ENCODE results near the gene SNAPC2. TPM values are rescaled to one million over a fixed set of nuclear protein-coding genes. Genes with fewer than 3 reads are reported as not detected.

The SNAPC2 gene
- total and polyA plus RNA-seq, 2 experiments from 2014 or later, result 33.7 to 47.2 TPM

GRCh38 chr19:7872306-7873204 lies 47.6 kb upstream of the SNAPC2 start:
- TF ChIP-seq EZH2 (IDR thresholded peaks at IDR 0.05; ENCODE audit: insufficient read depth, poor library complexity, severe bottlenecking), result no peak
- TF ChIP-seq EZH2phosphoT487 (IDR thresholded peaks at IDR 0.05; ENCODE audit: insufficient read depth, low read depth), result no peak
- no peak for DNase-seq
- Histone ChIP-seq H3K9ac (no peak overlapping the region), H3K4me2 (ENCODE audit: unreplicated experiment) (peak overlapping the region; percentile 39), H3K4me3 (no peak overlapping the region), H3K9me3 (ENCODE audit: low read depth) (no peaks in the 10 kb centered on the region), H3K27me3 (replicated peaks; ENCODE audit: insufficient read depth) (peaks cover 22% of the 10 kb centered on the region), H3K27ac (no peak overlapping the region), H3K4me1 (ENCODE audit: insufficient read depth) (no peaks in the 10 kb centered on the region; the same call in 1 of the 2 replicates), H4K20me1 (ENCODE audit: insufficient read depth) (no peaks in the 10 kb centered on the region), H3K36me3 (ENCODE audit: low read depth) (no peaks in the 10 kb centered on the region), H3K79me2 (ENCODE audit: insufficient read depth) (no peaks in the 10 kb centered on the region), H3K9me2 (ENCODE audit: insufficient read depth) (no peaks in the 10 kb centered on the region), H3F3A (ENCODE audit: insufficient read depth) (peaks cover 14% of the 10 kb centered on the region), H2AFZ (no peak overlapping the region)
- WGBS, 2 experiments (ENCODE audit: low coverage in 1 of 2, low lambda C conversion rate in 2 of 2, missing lambda C conversion rate in 2 of 2), result 39 to 65% methylated on average over 24 to 46 of the region's 47 CpGs
- in situ Hi-C loops (cut with MboI), result no loop called here

GRCh38 chr19:7873304-7874075 lies 46.6 kb upstream of the SNAPC2 start:
- Histone ChIP-seq H3K4me3 (no peak overlapping the region), H3K9me2 (ENCODE audit: insufficient read depth) (no peaks in the 10 kb centered on the region), H3K27ac (no peak overlapping the region), H4K20me1 (ENCODE audit: insufficient read depth) (no peaks in the 10 kb centered on the region), H3K4me1 (ENCODE audit: insufficient read depth) (no peaks in the 10 kb centered on the region; the same call in 1 of the 2 replicates), H2AFZ (no peak overlapping the region), H3K9me3 (ENCODE audit: low read depth) (no peaks in the 10 kb centered on the region), H3K79me2 (ENCODE audit: insufficient read depth) (no peaks in the 10 kb centered on the region), H3K9ac (no peak overlapping the region), H3K36me3 (ENCODE audit: low read depth) (no peaks in the 10 kb centered on the region), H3K27me3 (replicated peaks; ENCODE audit: insufficient read depth) (peaks cover 22% of the 10 kb centered on the region), H3K4me2 (ENCODE audit: unreplicated experiment) (no peak overlapping the region), H3F3A (ENCODE audit: insufficient read depth) (peaks cover 14% of the 10 kb centered on the region)
- 4 to 8% methylated on average over 24 to 40 of the region's 53 CpGs for WGBS, 2 experiments (ENCODE audit: low coverage in 1 of 2, low lambda C conversion rate in 2 of 2, missing lambda C conversion rate in 2 of 2)
- no peak for DNase-seq
- in situ Hi-C loops (cut with MboI), result no loop called here
- TF ChIP-seq EZH2phosphoT487 (IDR thresholded peaks at IDR 0.05; ENCODE audit: insufficient read depth, low read depth) (no peak), EZH2 (IDR thresholded peaks at IDR 0.05; ENCODE audit: insufficient read depth, poor library complexity, severe bottlenecking) (peak; percentile 88)

- no peaks in the 10 kb centered on the region for H3K36me3 ChIP-seq (ENCODE audit: low read depth)
- no peaks in the 10 kb centered on the region; the same call in 1 of the 2 replicates for H3K4me1 ChIP-seq (ENCODE audit: insufficient read depth)
- H2AFZ ChIP-seq, result no peak within 1 kb of the TSS
- H3K9me2 ChIP-seq (ENCODE audit: insufficient read depth), result no peaks in the 10 kb centered on the region
- no peaks in the 10 kb centered on the region for H4K20me1 ChIP-seq (ENCODE audit: insufficient read depth)
- no peaks in the 10 kb centered on the region for H3K9me3 ChIP-seq (ENCODE audit: low read depth)
- H3K79me2 ChIP-seq (ENCODE audit: insufficient read depth), result no peaks in the 10 kb centered on the region
- no peak for DNase-seq
- H3K4me2 ChIP-seq (ENCODE audit: unreplicated experiment), result no peak within 1 kb of the TSS
- WGBS, 2 experiments (ENCODE audit: low coverage in 1 of 2, low lambda C conversion rate in 2 of 2, missing lambda C conversion rate in 2 of 2), result 10 to 15% methylated on average over 21 to 78 of the region's 88 CpGs
- H3K4me3 ChIP-seq, result no peak within 1 kb of the TSS
- in situ Hi-C loops (cut with MboI), result no loop called here
- H3K9ac ChIP-seq, result no peak within 1 kb of the TSS
- no peak within 1 kb of the TSS for H3K27ac ChIP-seq
- peaks cover 14% of the 10 kb centered on the region for H3F3A ChIP-seq (ENCODE audit: insufficient read depth)
- TF ChIP-seq EZH2 (IDR thresholded peaks at IDR 0.05; ENCODE audit: insufficient read depth, poor library complexity, severe bottlenecking) (no peak), EZH2phosphoT487 (IDR thresholded peaks at IDR 0.05; ENCODE audit: insufficient read depth, low read depth) (no peak)
- peaks cover 22% of the 10 kb centered on the region for H3K27me3 ChIP-seq (replicated peaks; ENCODE audit: insufficient read depth)
Measured at GRCh38 chr19:7874076-7874896, 45.9 kb upstream of the SNAPC2 start, which contains the start of gene PRR36. Gene PRR36, minus strand, starts transcription at chr19:7874390. Its CDS starts 701 bp downstream, at chr19:7873689.

- H3K4me3 ChIP-seq, result no peak overlapping the region
- H3K27me3 ChIP-seq (replicated peaks; ENCODE audit: insufficient read depth), result peaks cover 22% of the 10 kb centered on the region
- WGBS, 2 experiments (ENCODE audit: low coverage in 1 of 2, low lambda C conversion rate in 2 of 2, missing lambda C conversion rate in 2 of 2), result 64 to 74% methylated on average over 11 to 12 of the region's 12 CpGs
- no peaks in the 10 kb centered on the region for H3K79me2 ChIP-seq (ENCODE audit: insufficient read depth)
- no peaks in the 10 kb centered on the region for H3K9me2 ChIP-seq (ENCODE audit: insufficient read depth)
- no peak overlapping the region for H3K9ac ChIP-seq
- H3K4me1 ChIP-seq (ENCODE audit: insufficient read depth), result no peaks in the 10 kb centered on the region; the same call in 1 of the 2 replicates
- no peak for DNase-seq
- peaks cover 14% of the 10 kb centered on the region for H3F3A ChIP-seq (ENCODE audit: insufficient read depth)
- no peak overlapping the region for H3K27ac ChIP-seq
- H4K20me1 ChIP-seq (ENCODE audit: insufficient read depth), result no peaks in the 10 kb centered on the region
- H2AFZ ChIP-seq, result no peak overlapping the region
- H3K4me2 ChIP-seq (ENCODE audit: unreplicated experiment), result no peak overlapping the region
- in situ Hi-C loops (cut with MboI), result no loop called here
- no peak for TF ChIP-seq EZH2 (IDR thresholded peaks at IDR 0.05; ENCODE audit: insufficient read depth, poor library complexity, severe bottlenecking)
- no peak for TF ChIP-seq EZH2phosphoT487 (IDR thresholded peaks at IDR 0.05; ENCODE audit: insufficient read depth, low read depth)
- no peaks in the 10 kb centered on the region for H3K36me3 ChIP-seq (ENCODE audit: low read depth)
- H3K9me3 ChIP-seq (ENCODE audit: low read depth), result no peaks in the 10 kb centered on the region
Measured at GRCh38 chr19:7874897-7875273, 45.3 kb upstream of the SNAPC2 start.
